Retinal pigment epithelial cell (primary cell): ENCODE results near the gene PARS2.

ENCODE experiments used
- DNase-seq: peaks from one replicate; pipeline ENCODE4 v3.0.0-alpha.2; 2010; ENCODE audit warnings: low read depth
- H3K4me3 ChIP-seq: 2 replicates; pipeline ENCODE4 v1.5.1; 2011; ENCODE audit warnings: mild to moderate bottlenecking, low read length, control low read depth, moderate library complexity
- CTCF ChIP-seq: conservative IDR thresholded peaks from 2 replicates; pipeline ENCODE4 v1.5.1; 2011; ENCODE audit warnings: low read depth, low read length, control low read depth, inconsistent platforms

The PARS2 gene

GRCh38 chr1:54764133-54764921, at the start of gene PARS2:
PARS2 (minus strand) TSS chr1:54764523; CDS start chr1:54759161, 5,362 bp downstream.
- DNase-seq, result peak; percentile 99
- TF ChIP-seq CTCF, result no peak
- peak within 1 kb of the TSS; percentile 95 for H3K4me3 ChIP-seq

DNA sequence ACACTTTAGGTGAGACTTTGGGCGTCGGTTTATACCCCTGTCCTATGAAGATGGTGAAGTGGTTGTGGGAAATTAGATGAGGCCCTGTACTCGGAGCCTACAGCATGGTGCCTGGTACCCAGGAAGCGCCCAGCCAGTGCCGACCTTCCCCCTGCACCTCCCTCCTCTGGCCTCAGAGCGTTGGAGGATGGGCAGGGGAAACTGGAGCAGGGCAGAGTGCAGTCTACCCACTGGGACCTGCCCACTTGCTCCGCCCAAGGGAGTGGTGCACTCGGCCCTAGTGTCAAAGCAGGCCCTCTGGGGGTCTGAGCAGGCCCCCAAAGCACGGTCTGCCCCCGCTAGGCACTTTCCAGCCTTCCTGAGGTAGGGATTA, 49.8 kb upstream of the PARS2 start:
- H3K4me3 ChIP-seq, result no peak overlapping the region
- DNase-seq, result no peak
- TF ChIP-seq CTCF, result no peak

- no peak for DNase-seq
- H3K4me3 ChIP-seq, result no peak overlapping the region
- TF ChIP-seq CTCF, result no peak
Observed at GRCh38 chr1:54813485-54814125, 49.3 kb upstream of the PARS2 start.

DNA sequence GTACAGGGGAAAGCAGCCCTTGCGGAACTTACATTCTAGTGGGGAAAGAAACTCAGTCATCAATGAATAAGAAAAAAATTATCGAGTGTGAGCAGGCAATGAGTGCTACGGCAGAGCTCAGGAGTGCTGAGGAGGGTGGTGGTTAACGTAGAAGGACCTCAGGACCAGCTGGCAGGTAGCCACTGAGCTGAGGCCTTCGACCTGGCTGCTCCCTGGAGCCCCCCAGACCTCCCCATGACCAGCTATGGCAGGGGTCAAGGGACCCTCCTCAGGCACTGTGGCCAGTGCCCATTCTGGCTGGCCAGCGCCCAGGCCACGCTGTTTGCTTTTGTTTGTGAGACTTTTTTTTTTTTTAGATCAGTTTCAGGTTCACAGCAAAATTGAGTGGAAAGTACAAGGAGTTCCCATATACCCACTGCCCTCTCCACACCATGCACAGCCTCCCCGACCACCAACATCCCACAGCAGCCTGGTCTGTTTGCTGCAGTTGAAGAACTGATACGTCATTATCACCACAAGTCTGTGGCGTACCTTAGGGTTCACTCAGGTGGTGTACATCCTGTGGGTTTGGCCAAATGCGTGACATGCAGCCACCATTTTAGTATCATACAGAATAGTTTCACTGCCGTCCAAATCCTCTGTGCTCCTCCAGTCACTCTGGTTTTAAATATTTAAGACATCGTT, 48.6 kb upstream of the PARS2 start:
- DNase-seq, result no peak
- no peak for TF ChIP-seq CTCF
- H3K4me3 ChIP-seq, result no peak overlapping the region

GRCh38 chr1:54811739-54812655, 47.7 kb upstream of the PARS2 start:
- TF ChIP-seq CTCF, result no peak
- no peak for DNase-seq
- H3K4me3 ChIP-seq, result no peak overlapping the region

DNA sequence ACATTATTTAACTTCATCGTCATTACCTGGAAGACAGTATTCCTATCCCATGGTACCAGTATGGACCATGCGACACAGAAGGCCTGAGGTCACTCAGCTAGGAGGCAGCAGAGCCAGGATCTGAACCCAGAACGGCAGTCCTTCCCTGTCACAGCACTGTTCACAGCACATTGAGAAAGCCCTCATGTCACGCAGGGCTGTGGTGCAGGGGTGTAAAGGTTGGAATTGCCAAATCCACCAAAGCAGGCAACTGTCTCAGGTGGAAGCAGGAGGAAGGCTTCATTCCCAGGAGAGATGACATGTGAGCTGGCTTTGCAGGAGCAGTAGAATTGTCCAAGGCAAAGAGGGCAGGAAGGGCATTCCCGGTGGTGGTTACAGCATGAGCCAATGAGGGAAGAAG, 46.7 kb upstream of the PARS2 start:
- no peak overlapping the region for H3K4me3 ChIP-seq
- TF ChIP-seq CTCF, result no peak
- DNase-seq, result no peak
